ENCODE data around the gene ALOXE3. TPM values are rescaled to one million over a fixed set of nuclear protein-coding genes. Genes with fewer than 3 reads are reported as not detected.
"Not testable (repeated sequence)": the region's sequence is repeated elsewhere in the genome, so short reads cannot be mapped to it uniquely, and the experiment has no call there.

The ALOXE3 gene
- total RNA-seq, 1 donor from 2014 or later: not detected

- Histone ChIP-seq H3K36me3 (no peaks in the 10 kb centered on the region), H3K9me3 (no peaks in the 10 kb centered on the region), H3K27me3 (peaks cover 50% of the 10 kb centered on the region), H3K4me3 (no peak overlapping the region), H3K27ac (no peak overlapping the region), H3K4me1 (peaks cover 6% of the 10 kb centered on the region)
- no peak for DNase-seq
- TF ChIP-seq, protein P1, sequence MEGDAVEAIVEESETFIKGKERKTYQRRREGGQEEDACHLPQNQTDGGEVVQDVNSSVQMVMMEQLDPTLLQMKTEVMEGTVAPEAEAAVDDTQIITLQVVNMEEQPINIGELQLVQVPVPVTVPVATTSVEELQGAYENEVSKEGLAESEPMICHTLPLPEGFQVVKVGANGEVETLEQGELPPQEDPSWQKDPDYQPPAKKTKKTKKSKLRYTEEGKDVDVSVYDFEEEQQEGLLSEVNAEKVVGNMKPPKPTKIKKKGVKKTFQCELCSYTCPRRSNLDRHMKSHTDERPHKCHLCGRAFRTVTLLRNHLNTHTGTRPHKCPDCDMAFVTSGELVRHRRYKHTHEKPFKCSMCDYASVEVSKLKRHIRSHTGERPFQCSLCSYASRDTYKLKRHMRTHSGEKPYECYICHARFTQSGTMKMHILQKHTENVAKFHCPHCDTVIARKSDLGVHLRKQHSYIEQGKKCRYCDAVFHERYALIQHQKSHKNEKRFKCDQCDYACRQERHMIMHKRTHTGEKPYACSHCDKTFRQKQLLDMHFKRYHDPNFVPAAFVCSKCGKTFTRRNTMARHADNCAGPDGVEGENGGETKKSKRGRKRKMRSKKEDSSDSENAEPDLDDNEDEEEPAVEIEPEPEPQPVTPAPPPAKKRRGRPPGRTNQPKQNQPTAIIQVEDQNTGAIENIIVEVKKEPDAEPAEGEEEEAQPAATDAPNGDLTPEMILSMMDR (IDR thresholded peaks at IDR 0.05): no peak
- ATAC-seq: no peak
- intact Hi-C loops (cut with DNase I): no loop called here
These were observed 55.9 kb downstream of the ALOXE3 start for GRCh38 chr17:8062435-8062806.

DNA sequence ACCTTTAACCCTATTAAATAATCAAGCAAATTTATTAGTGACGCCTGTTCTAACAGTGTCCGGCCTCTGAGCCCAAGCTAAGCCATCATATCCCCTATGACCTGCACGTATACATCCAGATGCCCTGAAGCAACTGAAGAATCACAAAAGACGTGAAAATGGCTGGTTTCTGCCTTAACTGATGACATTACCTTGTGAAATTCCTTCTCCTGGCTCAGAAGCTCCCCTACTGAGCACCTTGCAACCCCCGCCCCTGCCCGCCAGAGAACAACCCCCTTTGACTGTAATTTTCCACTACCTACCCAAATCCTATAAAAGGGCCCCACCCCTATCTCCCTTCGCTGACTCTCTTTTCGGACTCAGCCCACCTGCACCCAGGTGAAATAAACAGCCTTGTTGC lies 56.5 kb downstream of the ALOXE3 start:
- H3K36me3 ChIP-seq; H3K4me1 ChIP-seq; H3K9me3 ChIP-seq; H3K27ac ChIP-seq; H3K4me3 ChIP-seq; intact Hi-C loops (cut with DNase I); ATAC-seq: not testable (repeated sequence)
- DNase-seq: peak; percentile 18
- H3K27me3 ChIP-seq: peaks cover 50% of the 10 kb centered on the region

DNA sequence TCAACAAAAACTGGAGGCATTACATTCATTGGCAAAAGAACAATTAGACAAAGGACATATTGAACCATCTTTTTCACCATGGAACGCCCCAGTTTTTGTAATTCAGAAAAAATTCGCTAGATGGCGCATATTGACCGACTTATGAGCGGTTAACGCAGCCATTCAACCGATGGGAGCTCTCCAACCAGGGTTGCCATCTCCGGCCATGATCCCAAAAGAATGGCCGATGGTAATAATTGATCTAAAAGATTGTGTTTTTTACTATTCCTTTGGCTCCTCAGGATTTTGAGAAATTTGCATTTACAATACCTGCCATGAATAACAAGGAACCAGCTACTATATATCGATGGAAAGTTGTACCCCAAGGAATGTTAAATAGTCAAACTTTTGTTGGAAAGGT lies 58.0 kb downstream of the ALOXE3 start:
- H3K4me1 ChIP-seq: peaks cover 24% of the 10 kb centered on the region
- H3K4me3 ChIP-seq: peak overlapping the region; percentile 14
- ATAC-seq (peak; percentile 41), DNase-seq (peak; percentile 45)
- H3K9me3 ChIP-seq: no peaks in the 10 kb centered on the region
- TF ChIP-seq, protein P1 (IDR thresholded peaks at IDR 0.05): peak; percentile 77
- H3K27ac ChIP-seq: no peak overlapping the region
- intact Hi-C loops (cut with DNase I): no loop called here
- no peaks in the 10 kb centered on the region for H3K36me3 ChIP-seq
- peaks cover 50% of the 10 kb centered on the region for H3K27me3 ChIP-seq

DNA sequence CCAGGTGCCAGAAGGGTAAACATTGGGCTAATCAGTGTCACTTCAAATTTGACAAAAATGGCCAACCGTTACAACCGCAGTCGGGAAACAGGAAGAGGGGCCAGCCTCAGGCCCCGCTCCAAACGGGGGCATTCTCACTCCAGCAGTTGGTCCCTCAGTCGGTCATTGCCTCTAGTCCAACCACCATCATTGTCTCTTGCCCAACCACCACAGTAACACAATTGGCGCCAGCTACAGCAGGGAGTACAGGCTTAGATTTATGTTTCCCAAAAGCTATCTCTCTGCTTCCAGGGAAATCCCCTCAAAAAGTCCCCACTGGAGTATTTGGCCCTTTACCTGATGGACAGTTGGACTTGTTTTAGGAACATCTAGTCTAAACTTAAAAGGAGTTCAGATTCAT lies 59.2 kb downstream of the ALOXE3 start:
- intact Hi-C loops (cut with DNase I): no loop called here
- H3K36me3 ChIP-seq: no peaks in the 10 kb centered on the region
- H3K4me1 ChIP-seq: peaks cover 28% of the 10 kb centered on the region
- peak; percentile 44 for DNase-seq
- no peaks in the 10 kb centered on the region for H3K9me3 ChIP-seq
- peaks cover 50% of the 10 kb centered on the region for H3K27me3 ChIP-seq
- TF ChIP-seq, protein P1 (IDR thresholded peaks at IDR 0.05): no peak
- peak overlapping the region; percentile 47 for H3K27ac ChIP-seq
- ATAC-seq: no peak
- H3K4me3 ChIP-seq: peak overlapping the region; percentile 14

GRCh38 chr17:8057691-8058114 lies 60.6 kb downstream of the ALOXE3 start:
- peak; percentile 82 for ATAC-seq
- Histone ChIP-seq H3K27me3 (peaks cover 42% of the 10 kb centered on the region), H3K9me3 (no peaks in the 10 kb centered on the region), H3K36me3 (no peaks in the 10 kb centered on the region), H3K4me3 (peak overlapping the region; percentile 14), H3K27ac (peak overlapping the region; percentile 28), H3K4me1 (peaks cover 26% of the 10 kb centered on the region)
- intact Hi-C loops (cut with DNase I): no loop called here
- DNase-seq: peak; percentile 57
- TF ChIP-seq, protein P1 (IDR thresholded peaks at IDR 0.05): peak; percentile 74

DNA sequence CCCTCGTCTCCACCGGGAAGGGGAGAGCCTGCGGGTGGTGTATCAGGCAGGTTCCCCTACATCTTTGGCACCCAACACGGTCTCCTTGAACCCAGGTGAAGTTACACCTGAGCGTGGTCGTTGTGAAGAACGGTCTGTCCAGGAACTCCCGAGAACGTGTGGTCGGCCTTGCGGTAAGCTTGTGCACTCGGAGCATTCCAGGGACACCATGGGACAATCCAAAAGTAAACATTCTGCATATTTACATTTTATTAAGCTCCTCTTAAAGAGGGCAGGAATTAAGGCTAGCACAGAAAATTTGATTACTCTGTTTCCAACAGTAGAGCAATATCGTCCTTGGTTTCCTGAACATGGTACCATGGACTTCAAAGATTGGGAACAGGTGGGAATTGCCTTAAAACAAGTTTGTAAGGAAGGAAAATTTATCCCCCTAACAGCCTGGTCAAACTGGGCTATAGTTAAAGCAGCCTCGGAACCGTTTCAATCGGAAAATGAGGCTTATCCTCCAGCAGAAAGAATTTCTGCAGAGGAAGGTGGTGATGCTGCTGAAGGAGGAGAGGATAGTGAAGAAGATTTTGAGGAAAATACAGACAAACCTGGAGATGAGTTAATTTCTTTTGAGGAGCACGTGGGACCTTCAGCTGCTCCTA lies 61.2 kb downstream of the ALOXE3 start:
- Histone ChIP-seq H3K4me3 (peak overlapping the region; percentile 14), H3K27me3 (peaks cover 38% of the 10 kb centered on the region)
- intact Hi-C loops (cut with DNase I): no loop called here

More for the DNA sequence above, 61.2 kb downstream of the ALOXE3 start:
- peak; percentile 63 for DNase-seq
- H3K27ac ChIP-seq: peak overlapping the region; percentile 53
- TF ChIP-seq, protein P1 (IDR thresholded peaks at IDR 0.05): no peak
- peaks cover 22% of the 10 kb centered on the region for H3K4me1 ChIP-seq
- H3K36me3 ChIP-seq: no peaks in the 10 kb centered on the region
- H3K9me3 ChIP-seq: no peaks in the 10 kb centered on the region
- ATAC-seq: peak; percentile 8
